Breast epithelium (tissue), 3 donors: Measurements from ENCODE around the gene ERAS.

Source experiments
- CTCF ChIP-seq, 3 donors: fragments of 450-650 bp; IDR thresholded peaks; one replicate each; pipeline ENCODE4 v1.5.1; 2016 to 2017; ENCODE audit warnings: antibody characterized with exemption in 3 of 3, mild to moderate bottlenecking in 3 of 3, moderate library complexity in 3 of 3
- POLR2A ChIP-seq: fragments of 450-650 bp; IDR thresholded peaks from one replicate; pipeline ENCODE4 v1.6.1; 2016; ENCODE audit warnings: antibody characterized with exemption, mild to moderate bottlenecking, moderate library complexity
- POLR2AphosphoS5 ChIP-seq, 3 donors: sonication (generic); formaldehyde crosslinking; IDR thresholded peaks; one replicate each; pipeline ENCODE4 v1.6.1; 2017; ENCODE audit warnings: antibody characterized with exemption in 3 of 3

- no peak for TF ChIP-seq CTCF (IDR thresholded peaks at IDR 0.05)
- TF ChIP-seq POLR2AphosphoS5 (IDR thresholded peaks at IDR 0.05): no peak
- no peak for TF ChIP-seq POLR2A
These were observed 11.6 kb upstream of the ERAS start for GRCh38 chrX:48814722-48815121.
